ENCODE results near the gene STARD3. TPM values are rescaled to one million over a fixed set of nuclear protein-coding genes. Genes with fewer than 3 reads are reported as not detected.
A peak's percentile ranks its signal among the peaks of the same experiment; 100 is the strongest.

The STARD3 gene
- total and polyA plus RNA-seq, 9 of the 15 experiments (the other 6 are each of a cell fraction or from before 2014, with no cell fraction given), result 0.63 to 87.0 (median 46.0) TPM

DNA sequence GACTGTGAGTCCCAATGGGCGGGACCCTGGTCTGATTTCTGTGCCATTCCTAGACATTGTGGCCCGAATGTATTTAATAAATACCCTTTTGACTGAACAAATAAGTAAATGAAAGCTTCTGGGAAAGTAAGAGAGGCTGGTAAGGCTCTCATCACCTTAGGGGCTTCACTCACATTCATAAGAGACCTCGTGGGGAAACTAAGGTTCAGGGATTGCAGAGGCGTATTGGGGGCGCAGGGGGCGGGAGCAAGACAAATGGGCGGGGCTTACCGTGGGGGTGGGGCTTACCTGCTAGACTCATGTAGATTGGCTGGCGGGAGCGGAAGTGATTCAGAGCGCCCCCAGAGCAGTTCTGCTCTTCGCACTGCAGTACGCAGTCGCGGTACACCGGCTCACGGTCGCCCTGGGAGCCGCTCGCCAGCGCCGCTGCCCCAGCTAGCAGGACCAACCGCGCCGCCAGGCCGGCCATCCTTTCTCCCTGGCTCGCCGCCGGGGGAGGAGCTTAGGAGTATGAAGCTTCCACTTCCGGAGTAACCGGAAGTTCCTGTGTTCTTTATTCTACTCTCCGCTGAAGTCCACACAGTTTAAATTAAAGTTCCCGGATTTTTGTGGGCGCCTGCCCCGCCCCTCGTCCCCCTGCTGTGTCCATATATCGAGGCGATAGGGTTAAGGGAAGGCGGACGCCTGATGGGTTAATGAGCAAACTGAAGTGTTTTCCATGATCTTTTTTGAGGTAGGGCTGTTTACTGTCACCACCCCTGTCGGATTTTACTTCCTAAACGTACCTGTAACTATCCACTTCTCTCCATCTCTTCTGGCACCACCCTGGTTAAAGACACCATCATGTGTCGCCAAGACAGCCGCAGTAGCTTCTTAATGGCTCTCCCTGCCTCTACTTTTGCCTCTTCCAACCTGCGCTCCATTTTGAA, 50.9 kb downstream of the STARD3 start, which contains the start of gene PGAP3 (continued):
- TF ChIP-seq ZNF263 (CRISPR knock-in tag; IDR thresholded peaks at IDR 0.05; ENCODE audit: borderline replicate concordance), result no peak
- TF ChIP-seq NBN (IDR thresholded peaks at IDR 0.05; ENCODE audit: low read depth), result peak; percentile 60
- TF ChIP-seq C11orf30 (IDR thresholded peaks at IDR 0.05; ENCODE audit: low read depth), result peak; percentile 84
- TF ChIP-seq EP400 (IDR thresholded peaks at IDR 0.05), result peak; percentile 51
- no peak for TF ChIP-seq HDGF (IDR thresholded peaks at IDR 0.05)
- no peak for TF ChIP-seq SMARCC2 (IDR thresholded peaks at IDR 0.05; ENCODE audit: low read depth)
- TF ChIP-seq, protein P1, sequence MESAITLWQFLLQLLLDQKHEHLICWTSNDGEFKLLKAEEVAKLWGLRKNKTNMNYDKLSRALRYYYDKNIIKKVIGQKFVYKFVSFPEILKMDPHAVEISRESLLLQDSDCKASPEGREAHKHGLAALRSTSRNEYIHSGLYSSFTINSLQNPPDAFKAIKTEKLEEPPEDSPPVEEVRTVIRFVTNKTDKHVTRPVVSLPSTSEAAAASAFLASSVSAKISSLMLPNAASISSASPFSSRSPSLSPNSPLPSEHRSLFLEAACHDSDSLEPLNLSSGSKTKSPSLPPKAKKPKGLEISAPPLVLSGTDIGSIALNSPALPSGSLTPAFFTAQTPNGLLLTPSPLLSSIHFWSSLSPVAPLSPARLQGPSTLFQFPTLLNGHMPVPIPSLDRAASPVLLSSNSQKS (CRISPR knock-in tag; IDR thresholded peaks at IDR 0.05), result no peak
- TF ChIP-seq, protein P2, sequence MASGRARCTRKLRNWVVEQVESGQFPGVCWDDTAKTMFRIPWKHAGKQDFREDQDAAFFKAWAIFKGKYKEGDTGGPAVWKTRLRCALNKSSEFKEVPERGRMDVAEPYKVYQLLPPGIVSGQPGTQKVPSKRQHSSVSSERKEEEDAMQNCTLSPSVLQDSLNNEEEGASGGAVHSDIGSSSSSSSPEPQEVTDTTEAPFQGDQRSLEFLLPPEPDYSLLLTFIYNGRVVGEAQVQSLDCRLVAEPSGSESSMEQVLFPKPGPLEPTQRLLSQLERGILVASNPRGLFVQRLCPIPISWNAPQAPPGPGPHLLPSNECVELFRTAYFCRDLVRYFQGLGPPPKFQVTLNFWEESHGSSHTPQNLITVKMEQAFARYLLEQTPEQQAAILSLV (tag; IDR thresholded peaks at IDR 0.05), result no peak
- TF ChIP-seq ZNF217 (CRISPR knock-in tag; IDR thresholded peaks at IDR 0.05), result no peak
- no peak for TF ChIP-seq ZNF77 (CRISPR knock-in tag; IDR thresholded peaks at IDR 0.05)
- TF ChIP-seq GTF2E2 (tag; IDR thresholded peaks at IDR 0.05), result no peak
- TF ChIP-seq, protein P3, sequence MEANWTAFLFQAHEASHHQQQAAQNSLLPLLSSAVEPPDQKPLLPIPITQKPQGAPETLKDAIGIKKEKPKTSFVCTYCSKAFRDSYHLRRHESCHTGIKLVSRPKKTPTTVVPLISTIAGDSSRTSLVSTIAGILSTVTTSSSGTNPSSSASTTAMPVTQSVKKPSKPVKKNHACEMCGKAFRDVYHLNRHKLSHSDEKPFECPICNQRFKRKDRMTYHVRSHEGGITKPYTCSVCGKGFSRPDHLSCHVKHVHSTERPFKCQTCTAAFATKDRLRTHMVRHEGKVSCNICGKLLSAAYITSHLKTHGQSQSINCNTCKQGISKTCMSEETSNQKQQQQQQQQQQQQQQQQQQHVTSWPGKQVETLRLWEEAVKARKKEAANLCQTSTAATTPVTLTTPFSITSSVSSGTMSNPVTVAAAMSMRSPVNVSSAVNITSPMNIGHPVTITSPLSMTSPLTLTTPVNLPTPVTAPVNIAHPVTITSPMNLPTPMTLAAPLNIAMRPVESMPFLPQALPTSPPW (CRISPR knock-in tag; IDR thresholded peaks at IDR 0.05), result peak; percentile 85
- TF ChIP-seq BHLHE40 (IDR thresholded peaks at IDR 0.05; ENCODE audit: low read length), result no peak
- TF ChIP-seq CREB1 (IDR thresholded peaks at IDR 0.05), result no peak
- TF ChIP-seq CREB1 (CRISPR knock-in tag; IDR thresholded peaks at IDR 0.05), result no peak
- TF ChIP-seq, protein P4, sequence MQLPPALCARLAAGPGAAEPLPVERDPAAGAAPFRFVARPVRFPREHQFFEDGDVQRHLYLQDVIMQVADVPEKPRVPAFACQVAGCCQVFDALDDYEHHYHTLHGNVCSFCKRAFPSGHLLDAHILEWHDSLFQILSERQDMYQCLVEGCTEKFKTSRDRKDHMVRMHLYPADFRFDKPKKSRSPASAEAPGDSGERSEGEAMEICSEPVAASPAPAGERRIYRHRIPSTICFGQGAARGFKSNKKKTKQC (CRISPR knock-in tag; IDR thresholded peaks at IDR 0.05), result no peak
- TF ChIP-seq, protein P5, sequence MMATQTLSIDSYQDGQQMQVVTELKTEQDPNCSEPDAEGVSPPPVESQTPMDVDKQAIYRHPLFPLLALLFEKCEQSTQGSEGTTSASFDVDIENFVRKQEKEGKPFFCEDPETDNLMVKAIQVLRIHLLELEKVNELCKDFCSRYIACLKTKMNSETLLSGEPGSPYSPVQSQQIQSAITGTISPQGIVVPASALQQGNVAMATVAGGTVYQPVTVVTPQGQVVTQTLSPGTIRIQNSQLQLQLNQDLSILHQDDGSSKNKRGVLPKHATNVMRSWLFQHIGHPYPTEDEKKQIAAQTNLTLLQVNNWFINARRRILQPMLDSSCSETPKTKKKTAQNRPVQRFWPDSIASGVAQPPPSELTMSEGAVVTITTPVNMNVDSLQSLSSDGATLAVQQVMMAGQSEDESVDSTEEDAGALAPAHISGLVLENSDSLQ (IDR thresholded peaks at IDR 0.05), result peak; percentile 57
- no peak for TF ChIP-seq NR4A1 (CRISPR knock-in tag; IDR thresholded peaks at IDR 0.05)
- TF ChIP-seq NR4A1 (tag; IDR thresholded peaks at IDR 0.05), result no peak
- TF ChIP-seq ZZZ3 (IDR thresholded peaks at IDR 0.05), result no peak
- no peak for TF ChIP-seq RAD21 (CRISPR knock-in tag; conservative IDR thresholded peaks at IDR 0.05 in 1 of 2, IDR thresholded peaks at IDR 0.05 in 1 of 2)
- no peak for TF ChIP-seq TAF7 (tag; IDR thresholded peaks at IDR 0.05)
